Upper lobe of left lung (tissue), 4 donors: Measurements from ENCODE around the gene ACR.
"Not testable (repeated sequence)": the region's sequence is repeated elsewhere in the genome, so short reads cannot be mapped to it uniquely, and the experiment has no call there.

Experiments used
- POLR2A ChIP-seq, 4 donors: fragments of 450-650 bp; IDR thresholded peaks; one replicate each; pipeline ENCODE4 v1.5.1; 2016 to 2017; ENCODE audit warnings: antibody characterized with exemption in 4 of 4, mild to moderate bottlenecking in 2 of 4
- POLR2AphosphoS5 ChIP-seq, 2 donors: sonication (generic); formaldehyde crosslinking; IDR thresholded peaks; one replicate each; pipeline ENCODE4 v1.5.1; 2017; ENCODE audit warnings: antibody characterized with exemption in 2 of 2
- TF ChIP-seq, protein P1 (sequence below), 6 experiments: fragments of 450-650 bp in 4 of 6; fragments of 200-600 bp in 2 of 6; sonication (generic) in 2 of 6; IDR thresholded peaks; one replicate each; pipeline ENCODE4 v1.5.1; 2016 to 2019; ENCODE audit warnings: antibody characterized with exemption in 6 of 6

GRCh38 chr22:50785289-50785688 is 47.3 kb downstream of the ACR start:
- TF ChIP-seq, protein P1, sequence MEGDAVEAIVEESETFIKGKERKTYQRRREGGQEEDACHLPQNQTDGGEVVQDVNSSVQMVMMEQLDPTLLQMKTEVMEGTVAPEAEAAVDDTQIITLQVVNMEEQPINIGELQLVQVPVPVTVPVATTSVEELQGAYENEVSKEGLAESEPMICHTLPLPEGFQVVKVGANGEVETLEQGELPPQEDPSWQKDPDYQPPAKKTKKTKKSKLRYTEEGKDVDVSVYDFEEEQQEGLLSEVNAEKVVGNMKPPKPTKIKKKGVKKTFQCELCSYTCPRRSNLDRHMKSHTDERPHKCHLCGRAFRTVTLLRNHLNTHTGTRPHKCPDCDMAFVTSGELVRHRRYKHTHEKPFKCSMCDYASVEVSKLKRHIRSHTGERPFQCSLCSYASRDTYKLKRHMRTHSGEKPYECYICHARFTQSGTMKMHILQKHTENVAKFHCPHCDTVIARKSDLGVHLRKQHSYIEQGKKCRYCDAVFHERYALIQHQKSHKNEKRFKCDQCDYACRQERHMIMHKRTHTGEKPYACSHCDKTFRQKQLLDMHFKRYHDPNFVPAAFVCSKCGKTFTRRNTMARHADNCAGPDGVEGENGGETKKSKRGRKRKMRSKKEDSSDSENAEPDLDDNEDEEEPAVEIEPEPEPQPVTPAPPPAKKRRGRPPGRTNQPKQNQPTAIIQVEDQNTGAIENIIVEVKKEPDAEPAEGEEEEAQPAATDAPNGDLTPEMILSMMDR (IDR thresholded peaks at IDR 0.05) = not testable (repeated sequence)
- not testable (repeated sequence) for TF ChIP-seq POLR2AphosphoS5, POLR2A (IDR thresholded peaks at IDR 0.05)
